Measurements from ENCODE around the gene PGLYRP2. TPM values are rescaled to one million over a fixed set of nuclear protein-coding genes. Genes with fewer than 3 reads are reported as not detected.

PGLYRP2 gene
- polyA plus RNA-seq, 1 of the 3 experiments (the other 2 are of a cell fraction) = not detected

DNA sequence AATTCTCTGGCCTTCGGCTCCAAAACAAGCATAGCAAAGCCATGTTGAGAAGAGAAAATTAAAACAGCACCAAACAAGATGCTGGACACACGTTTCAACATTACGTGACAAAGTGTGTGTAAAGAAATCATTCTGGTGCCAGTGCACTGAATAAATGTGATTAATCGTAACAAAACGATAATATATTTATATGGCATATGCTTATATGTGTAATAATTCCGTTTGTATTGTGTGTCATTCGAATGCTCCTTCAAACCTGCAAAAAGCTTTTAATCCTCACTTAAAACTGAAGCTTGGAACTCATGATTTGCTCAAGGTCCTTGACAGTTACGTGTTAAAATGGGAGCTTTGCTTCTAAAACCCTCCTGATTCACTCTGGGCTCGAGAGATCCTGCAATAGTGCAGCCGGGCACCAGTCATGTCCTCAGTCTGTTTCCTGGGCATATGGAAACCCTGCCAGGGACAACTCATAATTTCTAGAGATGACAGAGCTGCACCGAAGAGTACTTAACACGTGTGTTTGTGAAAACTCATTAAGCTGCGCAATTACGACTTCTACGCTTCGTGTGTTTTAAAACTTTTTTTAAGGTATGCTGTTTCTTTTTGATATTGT is 59.8 kb downstream of the PGLYRP2 start:
- no peaks in the 10 kb centered on the region for H3K9me2 ChIP-seq
- POLR2A ChIA-PET = interaction anchor here (0.6 to 2.2 kb wide), 12 partner anchors 8 to 413 kb away, joined by 3 to 15 read pairs (median 5); partner anchors contain the start of gene AKAP8
- peak overlapping the region; percentile 42; the same call in 1 of the 2 replicates for H3K9ac ChIP-seq
- no peaks in the 10 kb centered on the region for H3K27me3 ChIP-seq (ENCODE audit: insufficient read depth)
- peak overlapping the region; percentile 58 to 94 for H3K4me3 ChIP-seq (ENCODE audit: low read depth in 2 of 2, low read length in 1 of 2)
- peaks cover 32% of the 10 kb centered on the region for H4K20me1 ChIP-seq (ENCODE audit: insufficient read depth)
- peaks cover 10 to 42% of the 10 kb centered on the region in 2 experiments; a peak in 3 of 4 replicates for H3K4me1 ChIP-seq (ENCODE audit: control insufficient read depth in 1 of 2, insufficient read depth in 2 of 2, low read depth in 1 of 2, low read length in 1 of 2)
- peaks cover 43% of the 10 kb centered on the region for H3K79me2 ChIP-seq (ENCODE audit: insufficient read depth)
- peaks cover 10% of the 10 kb centered on the region for H3F3A ChIP-seq (replicated peaks; ENCODE audit: insufficient read depth)
- H3K4me2 ChIP-seq = peak overlapping the region; percentile 83
- CTCF ChIA-PET = interaction anchor here (0.8 to 3.1 kb wide), 25 partner anchors 10 to 295 kb away, joined by 3 to 19 read pairs (median 4); partner anchors contain the start of gene AKAP8
- no peak for DNase-seq
- H3K27ac ChIP-seq (ENCODE audit: low read depth in 2 of 2, low read length in 1 of 2) = peak overlapping the region; percentile 25 to 74; a peak in 3 of 4 replicates
- peaks cover 25 to 40% of the 10 kb centered on the region in 2 experiments for H3K36me3 ChIP-seq (replicated peaks in 1 of 2; ENCODE audit: control insufficient read depth in 1 of 2, insufficient read depth in 2 of 2, low read length in 1 of 2)
- H3K9me3 ChIP-seq = no peaks in the 10 kb centered on the region
- WGBS (ENCODE audit: low lambda C conversion rate) = 49% methylated on average over 16 of the region's 16 CpGs
- peak overlapping the region; percentile 54; the same call in 1 of the 2 replicates for H2AFZ ChIP-seq (ENCODE audit: low read depth)
- TF ChIP-seq FOXJ3 (CRISPR knock-in tag; IDR thresholded peaks at IDR 0.05) (no peak), TCF12 (IDR thresholded peaks at IDR 0.05) (no peak), GATA2 (CRISPR knock-in tag; IDR thresholded peaks at IDR 0.05) (no peak), JUND (IDR thresholded peaks at IDR 0.05) (no peak), RCOR1 (IDR thresholded peaks at IDR 0.05; ENCODE audit: low read length) (no peak), POLR2AphosphoS5 (IDR thresholded peaks at IDR 0.05; ENCODE audit: low read depth, low read length) (no peak), SIN3A (IDR thresholded peaks at IDR 0.05; ENCODE audit: borderline replicate concordance, low read depth, low read length) (no peak), YY1 (IDR thresholded peaks at IDR 0.05; ENCODE audit: low read depth) (no peak), ZBTB33 (IDR thresholded peaks at IDR 0.05; ENCODE audit: borderline replicate concordance, low read depth) (no peak), USF2 (IDR thresholded peaks at IDR 0.05; ENCODE audit: borderline replicate concordance, low read depth, low read length) (no peak), NFIC (IDR thresholded peaks at IDR 0.05; ENCODE audit: borderline replicate concordance) (no peak), TAF1 (IDR thresholded peaks at IDR 0.05; ENCODE audit: borderline replicate concordance, low read depth, low read length) (no peak), IRF3 (IDR thresholded peaks at IDR 0.05; ENCODE audit: low read depth, low read length) (no peak), RXRA (IDR thresholded peaks at IDR 0.05; ENCODE audit: borderline replicate concordance, low read depth) (no peak)
- TF ChIP-seq, protein P1, sequence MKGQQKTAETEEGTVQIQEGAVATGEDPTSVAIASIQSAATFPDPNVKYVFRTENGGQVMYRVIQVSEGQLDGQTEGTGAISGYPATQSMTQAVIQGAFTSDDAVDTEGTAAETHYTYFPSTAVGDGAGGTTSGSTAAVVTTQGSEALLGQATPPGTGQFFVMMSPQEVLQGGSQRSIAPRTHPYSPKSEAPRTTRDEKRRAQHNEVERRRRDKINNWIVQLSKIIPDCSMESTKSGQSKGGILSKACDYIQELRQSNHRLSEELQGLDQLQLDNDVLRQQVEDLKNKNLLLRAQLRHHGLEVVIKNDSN (IDR thresholded peaks at IDR 0.05; ENCODE audit: borderline replicate concordance, low read depth) = no peak

Small RNA genes within 50 kb of the gene (small RNA-seq; reads per million reads assigned to genes)
- gene MIR1470 = 0 reads per million in 7 experiments

Other genes starting within 250 kb of the PGLYRP2 start
- gene EPHX3, start 247.1 kb downstream of the PGLYRP2 start, polyA plus RNA-seq (2012; rRNA removed) = 0.15 and 0.28 TPM in 2 replicates
- 5.6 and 10.0 TPM in 2 replicates for gene BRD4, start 147.0 kb downstream of the PGLYRP2 start, polyA plus RNA-seq (2012; rRNA removed)
- gene AKAP8, start 99.7 kb downstream of the PGLYRP2 start, polyA plus RNA-seq (2012; rRNA removed) = 17.2 and 21.0 TPM in 2 replicates
- gene AKAP8L, start 60.5 kb downstream of the PGLYRP2 start, polyA plus RNA-seq (2012; rRNA removed) = 44.7 and 46.1 TPM in 2 replicates
- gene WIZ, start 29.5 kb downstream of the PGLYRP2 start, polyA plus RNA-seq (2012; rRNA removed) = 9.9 and 15.5 TPM in 2 replicates
- 0.02 TPM in 2 replicates for gene RASAL3, start 15.0 kb downstream of the PGLYRP2 start, polyA plus RNA-seq (2012; rRNA removed)
- gene CYP4F22, start 29.0 kb upstream of the PGLYRP2 start, polyA plus RNA-seq (2012; rRNA removed) = not detected in 2 replicates
- gene CYP4F8, start 135.7 kb upstream of the PGLYRP2 start, polyA plus RNA-seq (2012; rRNA removed) = not detected in 2 replicates
- gene CYP4F3, start 161.4 kb upstream of the PGLYRP2 start, polyA plus RNA-seq (2012; rRNA removed) = 0.03 and 0.08 TPM in 2 replicates
- 0.03 TPM in 1 of 2 replicates, not detected in the other for gene CYP4F12, start 193.6 kb upstream of the PGLYRP2 start, polyA plus RNA-seq (2012; rRNA removed)
- not detected in 2 replicates for gene OR10H2, start 248.5 kb upstream of the PGLYRP2 start, polyA plus RNA-seq (2012; rRNA removed)

All from SK-N-SH (cell line).